ENCODE measurements around the gene RNF14.

DNA sequence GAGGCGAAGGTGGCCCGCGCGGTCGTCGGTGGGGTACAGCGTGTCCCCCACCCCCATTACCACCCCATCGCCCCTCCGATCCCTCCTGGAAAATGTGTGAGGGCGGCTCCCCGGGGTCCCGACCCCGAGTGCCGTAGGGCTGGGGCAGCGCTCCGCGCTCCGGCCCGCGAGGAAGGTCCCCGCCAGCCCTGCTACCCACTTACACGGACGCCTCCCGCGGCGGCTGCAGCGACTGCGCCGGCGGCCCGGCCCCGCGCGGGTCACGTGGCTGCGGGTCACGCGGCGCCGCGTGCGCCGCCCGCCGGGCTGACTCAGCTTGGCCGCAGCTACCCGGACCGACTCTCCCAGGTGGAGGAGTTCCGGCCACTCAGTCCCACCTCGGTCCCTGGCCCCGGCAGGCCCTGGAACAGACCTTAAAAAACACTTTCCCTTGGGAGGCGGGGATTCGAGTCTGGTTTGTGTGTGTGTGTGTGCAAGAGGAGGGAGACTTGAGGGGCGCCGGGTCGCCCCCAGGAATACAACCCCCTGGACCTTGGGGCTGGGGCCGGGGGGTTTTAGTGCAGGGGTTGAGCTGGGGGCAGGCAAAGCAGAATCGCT lies 44.0 kb downstream of the RNF14 start, which contains the start of gene GNPDA1:
- TF ChIP-seq CBX3 (IDR thresholded peaks at IDR 0.05; ENCODE audit: low read depth) (no peak), CTCF (IDR thresholded peaks at IDR 0.05 in 2 of 3, conservative IDR thresholded peaks at IDR 0.05 in 1 of 3; ENCODE audit: borderline replicate concordance in 1 of 3, insufficient read depth in 1 of 3, low read depth in 2 of 3, low read length in 2 of 3) (no peak), TCF7L2 (IDR thresholded peaks at IDR 0.05; ENCODE audit: borderline replicate concordance, extremely low read depth, insufficient read depth, insufficient read length) (peak; percentile 36), EZH2 (IDR thresholded peaks at IDR 0.05) (no peak), ELF1 (IDR thresholded peaks at IDR 0.05; ENCODE audit: borderline replicate concordance, low read depth) (no peak), POLR2AphosphoS5 (IDR thresholded peaks at IDR 0.05; ENCODE audit: low read depth, low read length) (peak; percentile 87), EZH2phosphoT487 (IDR thresholded peaks at IDR 0.05; ENCODE audit: borderline replicate concordance) (no peak)
- TF ChIP-seq, protein P1, sequence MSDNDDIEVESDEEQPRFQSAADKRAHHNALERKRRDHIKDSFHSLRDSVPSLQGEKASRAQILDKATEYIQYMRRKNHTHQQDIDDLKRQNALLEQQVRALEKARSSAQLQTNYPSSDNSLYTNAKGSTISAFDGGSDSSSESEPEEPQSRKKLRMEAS (IDR thresholded peaks at IDR 0.05) = no peak; the same call in 1 of the 2 replicates

Measured in HCT116 (cell line).